ENCODE results near the gene KSR1.

DNA sequence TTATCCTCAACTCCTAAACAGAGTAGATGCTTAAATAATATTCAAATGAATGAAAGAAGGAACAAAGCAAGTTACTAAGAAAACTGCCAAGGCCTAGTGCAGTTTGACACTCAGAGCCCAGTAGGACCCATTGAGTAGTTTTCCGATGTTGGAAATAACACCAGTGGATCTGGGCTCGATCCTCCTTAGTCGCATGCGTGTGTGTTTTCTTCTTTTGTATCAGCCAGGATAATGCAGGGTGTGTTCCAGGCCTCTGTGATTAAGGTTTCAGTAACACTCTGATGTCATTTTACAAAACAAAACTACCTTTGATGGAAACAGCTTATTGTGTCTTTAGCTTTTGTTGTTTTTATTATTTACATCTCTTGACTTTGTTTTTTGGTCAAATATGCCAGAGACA, 24.5 kb downstream of the KSR1 start:
- TF ChIP-seq, protein P1, sequence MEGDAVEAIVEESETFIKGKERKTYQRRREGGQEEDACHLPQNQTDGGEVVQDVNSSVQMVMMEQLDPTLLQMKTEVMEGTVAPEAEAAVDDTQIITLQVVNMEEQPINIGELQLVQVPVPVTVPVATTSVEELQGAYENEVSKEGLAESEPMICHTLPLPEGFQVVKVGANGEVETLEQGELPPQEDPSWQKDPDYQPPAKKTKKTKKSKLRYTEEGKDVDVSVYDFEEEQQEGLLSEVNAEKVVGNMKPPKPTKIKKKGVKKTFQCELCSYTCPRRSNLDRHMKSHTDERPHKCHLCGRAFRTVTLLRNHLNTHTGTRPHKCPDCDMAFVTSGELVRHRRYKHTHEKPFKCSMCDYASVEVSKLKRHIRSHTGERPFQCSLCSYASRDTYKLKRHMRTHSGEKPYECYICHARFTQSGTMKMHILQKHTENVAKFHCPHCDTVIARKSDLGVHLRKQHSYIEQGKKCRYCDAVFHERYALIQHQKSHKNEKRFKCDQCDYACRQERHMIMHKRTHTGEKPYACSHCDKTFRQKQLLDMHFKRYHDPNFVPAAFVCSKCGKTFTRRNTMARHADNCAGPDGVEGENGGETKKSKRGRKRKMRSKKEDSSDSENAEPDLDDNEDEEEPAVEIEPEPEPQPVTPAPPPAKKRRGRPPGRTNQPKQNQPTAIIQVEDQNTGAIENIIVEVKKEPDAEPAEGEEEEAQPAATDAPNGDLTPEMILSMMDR (conservative IDR thresholded peaks at IDR 0.05; ENCODE audit: low read depth, low read length) = no peak
- TF ChIP-seq EZH2 (IDR thresholded peaks at IDR 0.05; ENCODE audit: borderline replicate concordance, low read depth, low read length, poor library complexity, severe bottlenecking) = no peak
